ENCODE results near the gene LAMTOR5. TPM values are rescaled to one million over a fixed set of nuclear protein-coding genes. Genes with fewer than 3 reads are reported as not detected.
A peak's percentile ranks its signal among the peaks of the same experiment; 100 is the strongest.
"Not testable (repeated sequence)": the region's sequence is repeated elsewhere in the genome, so short reads cannot be mapped to it uniquely, and the experiment has no call there.

Gene LAMTOR5
- total RNA-seq (2014; rRNA removed; shearing (Covaris generic)): 68.1 and 100 TPM in 2 replicates

DNA sequence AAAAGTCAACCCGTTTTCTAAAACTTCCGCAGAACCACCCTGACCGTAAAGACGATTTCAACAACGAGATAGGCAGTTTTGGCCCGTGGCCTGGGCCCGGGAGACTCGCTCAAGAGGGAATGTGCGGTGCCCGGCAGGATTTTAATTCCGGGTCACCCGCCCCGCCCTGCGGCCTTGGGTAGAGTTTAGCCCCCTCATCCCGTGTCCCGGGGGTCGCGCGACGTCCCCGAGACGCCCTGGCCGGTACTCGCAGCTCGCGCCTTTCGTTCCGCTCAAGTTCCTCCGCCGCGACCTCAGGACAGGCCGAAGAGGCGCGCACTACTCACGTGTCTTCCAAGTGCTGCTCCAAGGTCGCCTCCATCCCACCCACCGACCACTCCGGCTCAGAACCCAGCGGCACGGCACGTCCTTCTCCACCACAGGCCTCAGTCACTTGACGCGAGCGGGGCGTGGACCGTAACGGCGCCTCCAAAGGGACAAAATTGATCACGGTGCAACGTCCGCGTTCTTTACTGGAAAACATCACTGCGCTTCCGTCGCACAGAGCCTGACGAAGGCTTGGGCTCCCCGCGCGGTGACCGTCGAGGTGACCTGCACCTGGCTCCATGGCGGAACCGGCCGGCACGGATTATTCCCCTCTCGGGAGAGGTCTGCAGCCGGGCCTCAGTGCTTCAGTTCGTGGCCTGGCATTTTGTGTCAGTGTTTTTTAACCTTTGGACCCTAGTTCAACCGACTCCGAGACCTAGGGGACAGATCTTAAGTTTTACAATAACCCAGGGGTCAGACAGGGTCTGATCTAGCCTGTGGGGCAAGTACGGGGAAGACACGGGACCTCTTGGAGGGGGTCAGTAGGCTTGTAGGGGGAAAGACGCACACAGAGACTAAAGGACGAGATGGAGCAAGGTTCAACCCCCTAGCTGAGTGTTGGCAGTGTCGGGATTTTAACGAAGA is at the start of gene LAMTOR5:
Gene LAMTOR5, minus strand, starts transcription at position 435 of the 951 bp plus-strand sequence. Its CDS starts 74 bp downstream, at position 361.
- in situ Hi-C loops (cut with HindIII; ENCODE audit: low sequenced_read_pairs): no loop called here
- DNase-seq (ENCODE audit: low spot score): peak; percentile 91

DNA sequence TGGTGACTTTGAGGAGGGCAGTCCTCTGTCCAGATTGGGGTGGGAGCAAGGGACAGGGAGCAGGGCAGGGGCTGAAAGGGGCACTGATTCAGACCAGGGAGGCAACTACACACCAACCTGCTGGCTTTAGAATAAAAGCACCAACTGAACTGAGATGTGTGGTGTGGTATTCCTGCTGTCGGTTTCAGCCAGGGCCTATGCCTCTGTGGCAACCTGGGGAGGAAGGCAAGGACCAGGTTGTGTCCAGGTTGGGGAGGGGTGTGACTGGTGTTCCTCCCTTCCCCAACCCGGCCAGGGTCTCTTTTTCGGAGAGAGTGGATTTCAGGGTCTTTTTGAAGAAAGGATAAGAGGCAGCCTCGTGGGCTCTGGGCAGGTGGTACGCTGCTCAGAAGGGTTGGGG is 49.7 kb upstream of the LAMTOR5 start:
- no peak for DNase-seq (ENCODE audit: low spot score)
- in situ Hi-C loops (cut with HindIII; ENCODE audit: low sequenced_read_pairs): no loop called here

DNA sequence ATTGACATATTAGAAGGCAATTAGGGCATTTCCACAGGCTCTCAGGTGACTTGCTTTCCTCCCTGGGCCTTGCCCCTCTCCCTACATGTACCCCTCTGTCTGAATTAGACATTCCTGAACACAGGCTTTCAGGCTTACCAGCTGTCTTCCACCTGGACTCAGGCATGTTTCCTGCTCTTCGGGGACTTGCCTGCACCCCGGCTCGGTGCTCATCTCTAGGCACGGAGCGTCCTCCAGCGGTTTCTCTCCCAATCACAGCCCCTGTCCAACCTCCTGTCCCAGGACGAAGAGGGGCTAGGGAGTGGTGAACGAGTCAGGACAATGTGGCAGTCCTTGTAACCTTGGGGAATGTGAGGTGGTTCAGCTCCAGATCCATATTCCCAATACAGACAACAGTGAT is 47.7 kb upstream of the LAMTOR5 start:
- in situ Hi-C loops (cut with HindIII; ENCODE audit: low sequenced_read_pairs): no loop called here
- no peak for DNase-seq (ENCODE audit: low spot score)

DNA sequence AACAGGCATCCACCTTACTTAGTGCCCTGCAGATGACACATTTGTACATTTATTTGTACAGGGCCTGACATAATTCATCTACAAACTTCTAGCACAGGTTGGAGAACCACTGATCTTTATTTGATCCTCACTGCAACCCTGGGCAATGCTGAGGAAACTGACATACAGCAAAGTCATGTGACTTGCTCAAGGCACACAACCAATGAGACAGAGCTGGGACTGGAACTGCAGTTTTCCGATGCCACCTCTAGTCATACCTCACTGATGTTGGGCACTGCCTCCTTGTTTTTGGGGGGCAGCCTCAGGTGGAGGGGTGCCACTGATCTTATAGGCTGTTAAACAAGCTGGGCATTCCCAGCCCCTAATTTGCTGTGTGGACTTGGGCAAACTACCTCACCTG is 46.8 kb upstream of the LAMTOR5 start:
- in situ Hi-C loops (cut with HindIII; ENCODE audit: low sequenced_read_pairs): no loop called here
- DNase-seq (ENCODE audit: low spot score): no peak

DNA sequence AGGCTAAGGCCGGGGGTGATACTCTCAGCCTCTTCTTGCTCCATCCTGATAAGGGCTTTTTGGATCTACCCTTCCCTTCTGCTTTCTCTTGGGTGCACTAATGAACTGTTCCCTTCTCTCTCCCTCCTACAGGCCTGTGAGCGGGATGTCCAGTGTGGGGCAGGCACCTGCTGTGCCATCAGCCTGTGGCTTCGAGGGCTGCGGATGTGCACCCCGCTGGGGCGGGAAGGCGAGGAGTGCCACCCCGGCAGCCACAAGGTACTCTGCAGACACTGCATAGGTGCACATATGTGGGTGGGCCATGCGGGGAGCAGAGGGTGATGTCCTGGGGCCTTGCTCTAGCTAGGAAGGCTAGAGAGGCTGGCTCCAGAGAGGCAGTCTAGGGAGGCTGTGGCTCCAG is 46.3 kb upstream of the LAMTOR5 start:
- in situ Hi-C loops (cut with HindIII; ENCODE audit: low sequenced_read_pairs): no loop called here
- no peak for DNase-seq (ENCODE audit: low spot score)

DNA sequence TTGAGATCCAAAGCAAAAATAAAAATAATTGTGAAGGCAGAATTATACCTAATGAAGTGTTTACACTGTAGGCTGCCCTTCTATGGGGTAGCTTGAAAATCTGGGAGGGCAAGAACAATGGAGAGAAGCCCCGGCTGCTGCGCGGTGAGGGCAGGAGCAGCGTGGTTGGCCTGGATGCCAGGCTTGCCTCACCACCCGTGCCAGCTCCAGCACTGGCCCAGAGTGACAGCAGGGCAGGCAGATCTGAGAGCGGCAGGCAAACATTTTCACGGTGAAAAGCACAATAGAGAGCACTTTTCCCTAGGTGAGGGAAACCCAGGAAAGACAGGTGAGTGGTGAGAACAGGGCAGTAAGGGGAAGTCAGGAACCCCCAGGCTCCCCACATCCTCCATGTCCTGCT is 44.8 kb upstream of the LAMTOR5 start:
- DNase-seq (ENCODE audit: low spot score): peak; percentile 72
- in situ Hi-C loops (cut with HindIII; ENCODE audit: low sequenced_read_pairs): no loop called here

DNA sequence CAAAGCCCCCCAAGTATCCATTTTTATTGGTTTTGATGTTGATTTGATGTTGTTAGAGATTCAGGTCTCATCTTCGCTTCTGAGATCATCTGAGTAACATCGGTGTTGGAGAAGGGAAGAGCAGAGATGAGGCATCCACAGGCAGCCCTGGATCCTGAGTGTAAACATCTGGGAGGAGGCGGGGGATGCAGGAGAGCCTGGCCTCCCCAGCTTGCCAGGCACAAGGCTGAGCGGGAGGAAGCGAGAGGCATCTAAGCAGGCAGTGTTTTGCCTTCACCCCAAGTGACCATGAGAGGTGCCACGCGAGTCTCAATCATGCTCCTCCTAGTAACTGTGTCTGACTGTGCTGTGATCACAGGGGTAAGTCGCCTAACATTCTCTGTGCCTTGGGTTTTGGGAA is 43.4 kb upstream of the LAMTOR5 start, which contains the start of gene PROK1:
Gene PROK1, plus strand, starts transcription at position 221 of the 400 bp plus-strand sequence. Its CDS starts 68 bp downstream, at position 289.
- no peak for DNase-seq (ENCODE audit: low spot score)
- in situ Hi-C loops (cut with HindIII; ENCODE audit: low sequenced_read_pairs): no loop called here

- DNase-seq (ENCODE audit: low spot score): no peak
- in situ Hi-C loops (cut with HindIII; ENCODE audit: low sequenced_read_pairs): no loop called here
Measured at GRCh38 chr1:110449661-110450651, 42.5 kb upstream of the LAMTOR5 start.

- in situ Hi-C loops (cut with HindIII; ENCODE audit: low sequenced_read_pairs): no loop called here
- no peak for DNase-seq (ENCODE audit: low spot score)
Measured at GRCh38 chr1:110444561-110444960, 37.1 kb upstream of the LAMTOR5 start.

GRCh38 chr1:110443451-110443850 is 36.0 kb upstream of the LAMTOR5 start:
- no peak for DNase-seq (ENCODE audit: low spot score)
- in situ Hi-C loops (cut with HindIII; ENCODE audit: low sequenced_read_pairs): no loop called here

- in situ Hi-C loops (cut with HindIII; ENCODE audit: low sequenced_read_pairs): no loop called here
- no peak for DNase-seq (ENCODE audit: low spot score)
Measured at GRCh38 chr1:110441888-110442287, 34.4 kb upstream of the LAMTOR5 start.

GRCh38 chr1:110440877-110441276 is 33.4 kb upstream of the LAMTOR5 start:
- DNase-seq (ENCODE audit: low spot score): no peak
- in situ Hi-C loops (cut with HindIII; ENCODE audit: low sequenced_read_pairs): no loop called here

GRCh38 chr1:110439873-110440272 is 32.4 kb upstream of the LAMTOR5 start:
- in situ Hi-C loops (cut with HindIII; ENCODE audit: low sequenced_read_pairs); DNase-seq (ENCODE audit: low spot score): not testable (repeated sequence)

DNA sequence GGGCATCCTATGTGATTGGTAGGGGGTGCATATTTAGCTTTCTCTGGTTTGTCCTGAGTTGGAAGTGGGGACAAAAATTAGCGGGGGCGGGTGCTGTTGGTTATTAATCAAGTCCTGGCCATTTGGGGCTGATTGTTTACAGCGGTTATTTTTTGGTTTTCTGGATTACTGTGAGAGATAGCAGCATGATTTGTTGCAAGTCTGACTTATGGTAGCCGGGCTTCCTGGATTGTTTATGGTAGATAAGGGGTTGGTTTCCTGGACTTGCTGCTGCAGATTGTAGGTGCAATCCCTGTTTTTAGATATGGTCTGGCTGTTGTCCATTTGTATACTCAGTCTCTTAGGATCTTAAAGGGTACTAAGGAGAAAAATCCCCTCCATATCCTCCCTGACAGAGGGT is 31.4 kb upstream of the LAMTOR5 start:
- DNase-seq (ENCODE audit: low spot score): no peak
- in situ Hi-C loops (cut with HindIII; ENCODE audit: low sequenced_read_pairs): no loop called here

GRCh38 chr1:110437645-110438299 is 30.3 kb upstream of the LAMTOR5 start:
- DNase-seq (ENCODE audit: low spot score); in situ Hi-C loops (cut with HindIII; ENCODE audit: low sequenced_read_pairs): not testable (repeated sequence)

DNA sequence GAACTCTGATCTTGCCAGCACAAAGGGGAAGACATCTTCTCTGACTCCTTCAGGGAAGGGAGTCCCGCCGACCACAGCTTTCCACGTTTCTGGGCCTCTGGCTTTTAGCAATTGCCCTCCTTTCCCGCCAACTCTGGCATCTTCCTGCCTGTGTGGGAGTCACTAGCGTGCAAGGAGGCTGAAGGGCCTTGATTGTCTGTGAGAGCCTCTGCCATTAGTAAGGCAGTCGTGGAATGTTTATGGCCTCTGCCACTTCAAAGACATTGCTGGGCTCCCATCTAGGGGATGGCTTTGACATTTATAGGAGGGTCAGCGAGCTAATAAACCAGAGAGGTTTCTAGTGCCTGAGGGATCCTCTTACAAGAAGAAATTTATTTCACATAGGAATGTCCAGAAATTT is 29.1 kb upstream of the LAMTOR5 start:
- in situ Hi-C loops (cut with HindIII; ENCODE audit: low sequenced_read_pairs): no loop called here
- DNase-seq (ENCODE audit: low spot score): no peak

DNA sequence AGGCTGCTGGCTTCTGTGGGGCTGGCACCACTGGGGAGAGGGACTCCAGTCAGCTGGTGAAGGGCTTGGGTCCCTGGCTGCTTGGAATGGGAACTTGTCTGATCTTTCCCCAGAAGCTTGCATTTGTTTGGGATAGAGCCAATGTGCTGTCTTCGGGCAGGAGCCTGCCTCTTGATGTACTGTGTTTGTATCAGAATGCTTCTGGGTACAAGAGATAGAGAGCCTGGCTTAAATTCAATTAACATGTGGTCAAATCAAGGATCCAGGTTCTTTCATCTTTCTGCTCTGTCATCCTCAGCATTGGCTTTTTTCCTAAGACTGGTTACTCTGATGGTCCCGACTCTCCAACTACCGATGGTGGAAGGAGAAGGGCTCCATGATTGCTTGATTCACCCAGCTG is 27.5 kb upstream of the LAMTOR5 start:
- in situ Hi-C loops (cut with HindIII; ENCODE audit: low sequenced_read_pairs): no loop called here
- DNase-seq (ENCODE audit: low spot score): no peak

GRCh38 chr1:110433803-110434202 is 26.3 kb upstream of the LAMTOR5 start:
- DNase-seq (ENCODE audit: low spot score): no peak

GRCh38 chr1:110433213-110433612 is 25.7 kb upstream of the LAMTOR5 start:
- in situ Hi-C loops (cut with HindIII; ENCODE audit: low sequenced_read_pairs): no loop called here
- no peak for DNase-seq (ENCODE audit: low spot score)

More at GRCh38 chr1:110433803-110434202, 26.3 kb upstream of the LAMTOR5 start:
- in situ Hi-C loops (cut with HindIII; ENCODE audit: low sequenced_read_pairs): no loop called here

All from G401 (cell line).